ENCODE data around the gene SETD1A.
A peak's percentile ranks its signal among the peaks of the same experiment; 100 is the strongest.

SETD1A gene

GRCh38 chr16:30953511-30954124 lies 3.9 kb upstream of the SETD1A start:
- DNase-seq (ENCODE audit: low read depth, low spot score) = no peak

- DNase-seq (ENCODE audit: low read depth, low spot score) = no peak
These were observed 2.6 kb upstream of the SETD1A start for GRCh38 chr16:30954993-30955392.

GRCh38 chr16:30956601-30957455 lies 726 bp upstream of the SETD1A start:
- DNase-seq (ENCODE audit: low read depth, low spot score) = peak; percentile 76

- DNase-seq (ENCODE audit: low read depth, low spot score) = peak; percentile 29
These were observed 873 bp downstream of the SETD1A start for GRCh38 chr16:30958175-30959079.

GRCh38 chr16:30961384-30961783 lies 3.8 kb downstream of the SETD1A start:
- no peak for DNase-seq (ENCODE audit: low read depth, low spot score)

GRCh38 chr16:30963925-30964511 lies 6.5 kb downstream of the SETD1A start:
- no peak for DNase-seq (ENCODE audit: low read depth, low spot score)

- DNase-seq (ENCODE audit: low read depth, low spot score) = no peak
These were observed 7.1 kb downstream of the SETD1A start for GRCh38 chr16:30964574-30965226.

- DNase-seq (ENCODE audit: low read depth, low spot score) = no peak
These were observed 7.9 kb downstream of the SETD1A start for GRCh38 chr16:30965436-30965835.

GRCh38 chr16:30966033-30966619 lies 8.6 kb downstream of the SETD1A start:
- no peak for DNase-seq (ENCODE audit: low read depth, low spot score)

- DNase-seq (ENCODE audit: low read depth, low spot score) = no peak
These were observed 10.2 kb downstream of the SETD1A start for GRCh38 chr16:30967795-30968194.

GRCh38 chr16:30969246-30969842 lies 11.8 kb downstream of the SETD1A start:
- DNase-seq (ENCODE audit: low read depth, low spot score) = no peak

- DNase-seq (ENCODE audit: low read depth, low spot score) = no peak
These were observed 13.7 kb downstream of the SETD1A start for GRCh38 chr16:30971298-30971697.

- no peak for DNase-seq (ENCODE audit: low read depth, low spot score)
These were observed 15.3 kb downstream of the SETD1A start for GRCh38 chr16:30972872-30973271.

- no peak for DNase-seq (ENCODE audit: low read depth, low spot score)
These were observed 16.8 kb downstream of the SETD1A start for GRCh38 chr16:30974348-30974747.

GRCh38 chr16:30976486-30976885 lies 18.9 kb downstream of the SETD1A start:
- DNase-seq (ENCODE audit: low read depth, low spot score) = no peak

GRCh38 chr16:30977502-30977901 lies 19.9 kb downstream of the SETD1A start:
- no peak for DNase-seq (ENCODE audit: low read depth, low spot score)

- DNase-seq (ENCODE audit: low read depth, low spot score) = no peak
These were observed 21.8 kb downstream of the SETD1A start for GRCh38 chr16:30979170-30980022.

GRCh38 chr16:30980023-30980371 lies 22.4 kb downstream of the SETD1A start:
- DNase-seq (ENCODE audit: low read depth, low spot score) = no peak

- no peak for DNase-seq (ENCODE audit: low read depth, low spot score)
These were observed 22.9 kb downstream of the SETD1A start for GRCh38 chr16:30980434-30980833.

- no peak for DNase-seq (ENCODE audit: low read depth, low spot score)
These were observed 23.4 kb downstream of the SETD1A start for GRCh38 chr16:30980959-30981358.
